Measurements from ENCODE around the gene SUCLG1.
"Not testable (repeated sequence)": the region's sequence is repeated elsewhere in the genome, so short reads cannot be mapped to it uniquely, and the experiment has no call there.

Gene SUCLG1

DNA sequence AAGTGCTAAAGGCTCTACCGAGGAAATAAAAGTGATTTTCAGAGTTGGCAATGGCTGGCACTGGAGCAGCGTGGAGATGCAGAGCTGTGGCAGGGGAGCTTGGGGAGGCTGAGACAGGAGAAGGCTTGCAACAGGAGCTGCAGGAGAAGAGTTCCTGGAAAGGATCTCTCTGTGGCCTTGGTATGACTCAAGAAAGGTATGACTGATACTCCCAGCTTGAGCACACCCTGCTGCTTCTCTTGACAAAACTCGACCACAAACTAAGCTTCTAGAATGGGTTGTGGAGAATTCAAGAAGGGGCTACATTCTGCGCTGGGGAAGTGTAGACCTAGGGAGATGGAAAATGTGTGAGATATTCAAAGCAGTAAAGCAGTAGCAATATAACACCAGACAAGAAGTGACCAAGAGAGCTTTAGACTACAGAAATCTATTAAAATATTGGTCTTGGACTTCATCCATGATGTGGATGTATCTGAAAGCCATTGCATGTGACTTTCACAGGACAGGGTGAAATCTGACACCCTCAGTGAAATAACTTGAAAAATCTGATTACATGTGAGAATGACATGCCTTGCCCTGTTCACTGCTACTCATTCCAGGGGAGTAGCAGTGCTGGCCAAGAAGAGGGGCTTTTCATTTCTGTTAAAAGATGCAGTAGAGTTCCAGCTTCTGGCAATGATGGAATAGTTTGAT is 41.5 kb downstream of the SUCLG1 start:
- DNase-seq, result no peak

DNA sequence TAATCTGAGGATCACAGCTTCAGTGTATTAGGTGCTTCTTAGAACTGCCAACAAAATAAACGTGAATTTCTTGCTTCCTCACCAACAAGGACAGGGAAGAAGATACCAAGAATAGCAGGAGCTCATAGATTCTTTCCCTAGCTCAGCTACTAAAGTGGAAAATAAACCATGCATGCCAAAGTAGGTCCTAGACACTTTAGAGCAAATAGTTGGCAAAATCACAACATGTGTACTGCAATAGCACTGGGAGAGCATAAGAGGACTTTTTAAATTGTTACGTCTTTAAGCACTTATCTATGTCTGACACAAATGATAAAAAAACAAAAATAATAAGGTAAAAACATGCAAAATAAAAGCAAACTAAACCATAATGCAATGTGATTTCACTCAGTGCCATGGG is 49.5 kb downstream of the SUCLG1 start:
- no peak for DNase-seq

DNA sequence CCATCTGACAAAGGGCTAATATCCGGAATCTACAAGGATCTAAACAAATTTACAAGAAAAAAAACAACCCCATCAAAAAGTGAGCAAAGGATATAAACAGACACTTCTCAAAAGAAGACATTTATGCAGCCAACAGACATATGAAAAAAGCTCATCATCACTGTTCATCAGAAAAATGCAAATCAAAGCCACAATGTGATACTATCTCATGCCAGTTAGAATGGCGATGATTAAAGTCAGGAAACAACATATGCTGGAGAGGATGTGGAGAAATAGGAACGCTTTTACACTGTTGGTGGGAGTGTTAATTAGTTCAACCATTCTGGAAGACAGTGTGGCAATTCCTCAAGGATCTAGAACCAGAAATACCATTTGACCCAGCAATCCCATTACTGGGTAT is 57.0 kb downstream of the SUCLG1 start:
- DNase-seq, result not testable (repeated sequence)

GRCh38 chr2:84399839-84400238 is 59.2 kb downstream of the SUCLG1 start:
- DNase-seq, result not testable (repeated sequence)

GRCh38 chr2:84395820-84396219 is 63.3 kb downstream of the SUCLG1 start:
- DNase-seq, result no peak

DNA sequence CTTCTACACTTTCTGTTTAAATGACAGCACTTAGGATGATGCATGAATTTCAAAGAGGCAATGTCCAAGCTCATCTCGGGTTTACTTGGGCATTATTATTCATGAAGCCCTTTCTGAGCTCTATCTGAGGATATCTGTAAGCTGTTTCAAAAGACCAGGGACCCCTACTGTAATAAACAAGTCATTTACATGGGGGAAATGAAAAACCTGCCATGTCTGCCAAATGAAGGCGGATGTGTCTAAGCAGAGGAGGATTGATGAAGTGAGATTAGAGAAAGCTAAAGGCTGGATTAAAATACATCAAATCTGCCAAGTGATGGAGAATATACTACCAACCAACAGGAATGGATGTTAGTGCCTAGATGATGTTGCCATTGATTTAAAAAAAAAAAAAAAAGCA is 64.5 kb downstream of the SUCLG1 start:
- no peak for DNase-seq

GRCh38 chr2:84393829-84394228 is 65.3 kb downstream of the SUCLG1 start:
- no peak for DNase-seq

DNA sequence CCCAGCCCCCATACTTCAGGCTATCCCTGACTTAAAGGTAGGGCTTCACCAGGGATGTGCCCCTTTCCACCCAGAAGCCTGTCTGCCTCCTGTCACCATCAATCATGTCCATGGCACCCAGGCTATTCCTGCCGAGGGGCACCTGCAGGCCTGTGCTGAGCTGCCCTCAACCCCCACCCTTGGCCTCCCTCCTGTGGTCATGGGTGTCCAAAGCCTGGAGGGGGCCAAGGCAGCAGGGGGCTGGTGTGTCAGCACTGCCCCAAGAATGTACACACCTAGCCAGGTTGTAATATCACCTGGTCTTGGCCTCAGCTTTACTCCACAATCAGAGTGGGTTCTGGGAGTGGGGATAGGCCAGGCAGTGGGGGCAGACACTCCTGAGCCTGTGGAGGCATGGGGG is 69.3 kb downstream of the SUCLG1 start:
- DNase-seq, result no peak

GRCh38 chr2:84388921-84389490 is 70.1 kb downstream of the SUCLG1 start:
- no peak for DNase-seq

DNA sequence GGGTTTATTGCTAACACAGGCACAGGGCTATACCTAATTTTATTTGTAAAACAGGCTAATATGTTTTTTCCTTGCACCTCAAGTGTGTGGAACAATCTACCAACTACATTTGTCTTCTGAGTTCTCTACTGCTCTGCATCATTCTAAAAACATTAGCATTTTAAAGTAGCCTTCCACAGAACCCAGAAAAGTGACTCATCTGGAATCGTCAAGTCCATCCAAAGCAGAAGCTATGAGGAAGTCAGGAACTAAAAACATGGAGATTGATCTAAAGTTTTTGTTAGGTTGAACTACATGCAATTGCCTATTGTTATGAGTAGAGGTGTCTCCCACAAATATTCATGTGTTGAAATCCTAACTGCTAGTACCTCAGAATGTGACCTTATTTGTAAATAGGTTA is 70.9 kb downstream of the SUCLG1 start:
- DNase-seq, result no peak

GRCh38 chr2:84386336-84387040 is 72.6 kb downstream of the SUCLG1 start:
- no peak for DNase-seq

DNA sequence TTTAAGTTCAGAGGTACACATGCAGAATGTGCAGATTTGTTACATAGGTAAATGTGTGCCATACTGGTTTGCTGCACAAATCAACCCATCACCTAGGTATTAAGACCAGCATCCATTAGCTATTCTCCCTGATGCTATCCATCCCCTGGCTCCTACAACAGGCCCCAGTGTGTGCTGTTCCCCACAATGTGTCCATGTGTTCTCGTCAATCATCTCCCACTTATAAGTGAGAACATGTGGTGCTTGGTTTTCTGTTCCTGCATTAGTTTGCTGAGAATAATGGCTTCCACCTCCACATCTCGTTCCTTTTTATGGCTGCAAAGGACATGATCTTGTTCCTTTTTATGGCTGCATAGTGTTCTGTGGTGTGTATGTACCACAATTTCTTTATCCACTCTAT is 75.8 kb downstream of the SUCLG1 start:
- no peak for DNase-seq

- no peak for DNase-seq
Measured at GRCh38 chr2:84380875-84381274, 78.2 kb downstream of the SUCLG1 start.

DNA sequence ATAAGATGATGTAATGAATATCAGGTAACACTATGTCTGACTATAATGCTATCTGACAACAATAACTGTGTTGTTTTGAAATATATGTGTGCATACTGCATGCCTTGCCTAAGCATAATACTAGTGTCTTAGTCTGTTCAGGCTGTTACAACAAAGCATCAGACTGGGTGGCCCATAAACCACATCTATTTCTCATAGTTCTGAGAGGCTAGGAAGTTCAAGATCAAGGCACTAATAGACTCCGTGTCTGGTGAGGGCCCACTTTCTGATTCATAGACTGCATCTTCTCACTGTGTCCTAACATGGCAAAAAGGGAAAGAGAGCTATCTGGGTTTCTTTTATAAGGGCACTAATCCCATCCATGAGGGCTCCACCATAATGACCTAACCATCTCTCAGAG is 80.1 kb downstream of the SUCLG1 start:
- DNase-seq, result no peak

GRCh38 chr2:84375020-84375419 is 84.1 kb downstream of the SUCLG1 start:
- DNase-seq, result no peak

GRCh38 chr2:84373866-84374265 is 85.2 kb downstream of the SUCLG1 start:
- DNase-seq, result no peak
